Cardiac fibroblast (primary cell): ENCODE results near the gene TGFBI.

ENCODE experiments used
- DNase-seq, 2 donors: peaks; one replicate each; pipeline versions ENCODE4 v3.0.0 to v3.0.0-alpha.2; 2010; ENCODE audit warnings: low read depth in 2 of 2
- H3K4me3 ChIP-seq, 2 donors: replicated peaks in 1 of 2; 1 replicate in 1 of 2; 2 replicates in 1 of 2; pipeline ENCODE4 v1.5.1; 2011; ENCODE audit warnings: low read depth in 2 of 2, low read length in 2 of 2, mild to moderate bottlenecking in 2 of 2, moderate library complexity in 1 of 2
- CTCF ChIP-seq: IDR thresholded peaks from one replicate; pipeline ENCODE4 v1.5.1; 2011; ENCODE audit warnings: low read depth, mild to moderate bottlenecking, low read length, inconsistent platforms

Gene TGFBI

GRCh38 chr5:136048966-136049365 is 20.2 kb downstream of the TGFBI start:
- TF ChIP-seq CTCF, result no peak

DNA sequence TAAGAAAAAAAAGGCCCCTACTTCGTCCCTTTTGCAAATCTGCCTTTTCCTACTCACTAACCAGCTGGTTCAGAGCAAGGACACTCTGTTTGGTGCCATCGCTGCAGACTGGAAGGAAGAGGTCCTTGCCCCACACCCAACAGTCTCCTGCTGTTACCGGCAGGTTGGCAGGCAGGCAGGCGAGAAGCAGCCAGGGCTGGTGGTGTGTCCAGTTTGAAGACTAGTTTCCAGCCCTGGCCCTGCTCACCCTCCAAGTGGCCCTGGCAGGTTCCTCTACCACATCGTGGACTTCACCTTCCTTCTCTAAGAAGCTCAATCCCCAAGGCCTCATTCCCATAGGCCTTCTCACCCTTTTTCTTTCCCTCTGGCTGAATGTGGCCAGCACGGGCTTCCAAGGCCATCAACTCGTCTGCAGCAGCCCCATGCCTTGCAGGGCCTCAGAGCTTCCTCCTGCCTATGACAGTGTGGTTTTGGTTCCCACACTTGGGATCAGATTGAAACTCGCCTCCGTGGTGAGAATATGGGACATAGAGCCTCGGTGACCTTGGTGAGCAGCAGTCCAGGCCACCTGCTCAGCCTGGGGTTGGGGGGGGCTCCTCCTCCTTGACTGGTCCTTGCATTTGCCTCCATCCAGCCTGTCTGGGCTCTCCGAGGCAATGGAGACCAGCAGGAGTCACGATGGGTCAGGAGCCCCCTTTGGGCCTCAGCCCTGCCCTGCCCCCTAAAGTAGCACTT is 22.9 kb downstream of the TGFBI start:
- no peak overlapping the region for H3K4me3 ChIP-seq
- no peak for TF ChIP-seq CTCF

More at GRCh38 chr5:136048966-136049365, 20.2 kb downstream of the TGFBI start:
- H3K4me3 ChIP-seq, result no peak overlapping the region
- no peak for DNase-seq

GRCh38 chr5:136052692-136053335 is 24.0 kb downstream of the TGFBI start:
- H3K4me3 ChIP-seq, result no peak overlapping the region
- no peak for DNase-seq

More for the DNA sequence above, 22.9 kb downstream of the TGFBI start:
- no peak for DNase-seq

GRCh38 chr5:136053336-136054141 is 24.8 kb downstream of the TGFBI start:
- no peak overlapping the region for H3K4me3 ChIP-seq
- no peak for TF ChIP-seq CTCF
- DNase-seq, result peak; percentile 81 to 98

More at GRCh38 chr5:136052692-136053335, 24.0 kb downstream of the TGFBI start:
- TF ChIP-seq CTCF, result no peak

- H3K4me3 ChIP-seq, result no peak overlapping the region
- peak in 1 of 2 donors; percentile 49 for DNase-seq
Measured at GRCh38 chr5:136054142-136055019, 25.6 kb downstream of the TGFBI start.

More at GRCh38 chr5:136054142-136055019, 25.6 kb downstream of the TGFBI start:
- TF ChIP-seq CTCF, result no peak
